Esophagus muscularis mucosa (tissue), 4 donors: Measurements from ENCODE around the gene ATAD1. TPM values are rescaled to one million over a fixed set of nuclear protein-coding genes. Genes with fewer than 3 reads are reported as not detected.

Experiments used
- DNase-seq: peaks from one replicate; pipeline ENCODE4 v3.0.0-alpha.2; 2017; ENCODE audit errors: extremely low spot score
- H3K27ac ChIP-seq, 4 donors: fragments of 200-600 bp; sonication (generic); replicated peaks in 1 of 4; 1 replicate in 3 of 4; 2 replicates in 1 of 4; pipeline ENCODE4 v1.5.1; 2016 to 2019; ENCODE audit warnings: mild to moderate bottlenecking in 1 of 4
- H3K27me3 ChIP-seq, 4 donors: fragments of 200-600 bp; sonication (generic); one replicate each; pipeline versions ENCODE4 v1.5.1 to v1.6.0; 2016 to 2019
- H3K36me3 ChIP-seq, 4 donors: fragments of 200-600 bp; sonication (generic); one replicate each; pipeline ENCODE4 v1.5.1; 2016 to 2019
- H3K4me1 ChIP-seq, 4 donors: fragments of 200-600 bp; sonication (generic); one replicate each; pipeline ENCODE4 v1.5.1; 2016 to 2019
- H3K4me3 ChIP-seq, 4 donors: fragments of 200-600 bp; sonication (generic); 1 replicate in 2 of 4; 2 replicates in 2 of 4; pipeline ENCODE4 v1.5.1; 2016 to 2019; ENCODE audit warnings: mild to moderate bottlenecking in 4 of 4, moderate library complexity in 1 of 4
- H3K9me3 ChIP-seq, 4 donors: fragments of 200-600 bp; sonication (generic); 1 replicate in 3 of 4; 2 replicates in 1 of 4; pipeline ENCODE4 v1.5.1; 2016 to 2019
- CTCF ChIP-seq, 3 experiments: fragments of 200-600 bp in 2 of 3; fragments of 450-650 bp in 1 of 3; sonication (generic) in 2 of 3; IDR thresholded peaks; one replicate each; pipeline ENCODE4 v1.5.1; 2017 to 2019; ENCODE audit warnings: antibody characterized with exemption in 3 of 3, mild to moderate bottlenecking in 2 of 3, moderate library complexity in 1 of 3
- EP300 ChIP-seq: sonication (generic); formaldehyde crosslinking; IDR thresholded peaks from one replicate; pipeline ENCODE4 v1.6.1; 2017; ENCODE audit warnings: antibody characterized with exemption
- POLR2A ChIP-seq: fragments of 450-650 bp; IDR thresholded peaks from one replicate; pipeline ENCODE4 v1.6.1; 2017; ENCODE audit warnings: antibody characterized with exemption, moderate library complexity, mild to moderate bottlenecking, low read depth
- POLR2AphosphoS5 ChIP-seq, 2 donors: sonication (generic); formaldehyde crosslinking; IDR thresholded peaks; one replicate each; pipeline ENCODE4 v1.6.1; 2017; ENCODE audit warnings: antibody characterized with exemption in 2 of 2
- WGBS: methylation state at CpG from one replicate; pipeline ENCODE4 v1.1.5; 2018; 5-methylcytosine and 5-hydroxymethylcytosine counted together
- intact Hi-C: fragments of 100-400 bp; cut with DNase I; formaldehyde crosslinking; loops from one replicate; pipeline ENCODE4 v1.15.1; 2023
- total RNA-seq, 4 donors: library from RNA; depleted of rRNA; stranded (reverse); fragments of >200 nt; gene quantifications; one replicate each; pipeline versions ENCODE4 v1.1.0 to v1.2.1, GENCODE V29; 2016

The ATAD1 gene
- total RNA-seq, 4 donors from 2014 or later: 29.1 to 41.3 (median 36.1) TPM

- Histone ChIP-seq H3K9me3 (no peaks in the 10 kb centered on the region), H3K36me3 (no peaks in the 10 kb centered on the region), H3K4me3 (no peak overlapping the region), H3K27ac (no peak overlapping the region), H3K4me1 (peaks cover 0 to 5% (median 2%) of the 10 kb centered on the region in 4 donors), H3K27me3 (no peaks in the 10 kb centered on the region)
- no peak for DNase-seq
- intact Hi-C loops: no loop called here
- TF ChIP-seq POLR2A: no peak
- WGBS: 83% methylated on average over 7 of the region's 7 CpGs
Observed at GRCh38 chr10:87846023-87846422, 28.0 kb upstream of the ATAD1 start.

- H3K4me1 ChIP-seq: peaks cover 0 to 1% (median 0%) of the 10 kb centered on the region in 4 donors
- intact Hi-C loops: no loop called here
- no peak overlapping the region for H3K4me3 ChIP-seq
- H3K9me3 ChIP-seq: no peaks in the 10 kb centered on the region
- TF ChIP-seq POLR2A (no peak), POLR2AphosphoS5 (IDR thresholded peaks at IDR 0.05) (no peak), EP300 (no peak), CTCF (IDR thresholded peaks at IDR 0.05) (no peak)
- H3K27me3 ChIP-seq: no peaks in the 10 kb centered on the region
- no peak for DNase-seq
- H3K36me3 ChIP-seq: no peaks in the 10 kb centered on the region
- WGBS: 88% methylated on average over 3 of the region's 3 CpGs
- H3K27ac ChIP-seq: no peak overlapping the region
Observed at GRCh38 chr10:87845624-87845998, 27.6 kb upstream of the ATAD1 start.

- TF ChIP-seq EP300 (no peak), CTCF (IDR thresholded peaks at IDR 0.05) (no peak), POLR2A (no peak), POLR2AphosphoS5 (IDR thresholded peaks at IDR 0.05) (no peak)
- Histone ChIP-seq H3K4me3 (no peak overlapping the region), H3K36me3 (no peaks in the 10 kb centered on the region), H3K27me3 (no peaks in the 10 kb centered on the region), H3K9me3 (no peaks in the 10 kb centered on the region), H3K27ac (no peak overlapping the region), H3K4me1 (no peaks in the 10 kb centered on the region)
- WGBS: 52% methylated on average over 1 of the region's 1 CpG
- intact Hi-C loops: no loop called here
- no peak for DNase-seq
Observed at GRCh38 chr10:87844837-87845623, 27.0 kb upstream of the ATAD1 start.

GRCh38 chr10:87843714-87844113, 25.7 kb upstream of the ATAD1 start:
- H3K4me1 ChIP-seq: no peaks in the 10 kb centered on the region
- WGBS: 99% methylated on average over 4 of the region's 4 CpGs
- intact Hi-C loops: no loop called here
- H3K27me3 ChIP-seq: no peaks in the 10 kb centered on the region
- no peak overlapping the region for H3K4me3 ChIP-seq
- H3K36me3 ChIP-seq: no peaks in the 10 kb centered on the region
- H3K9me3 ChIP-seq: no peaks in the 10 kb centered on the region
- TF ChIP-seq EP300 (no peak), POLR2A (no peak), POLR2AphosphoS5 (IDR thresholded peaks at IDR 0.05) (no peak), CTCF (IDR thresholded peaks at IDR 0.05) (no peak)
- no peak for DNase-seq
- no peak overlapping the region for H3K27ac ChIP-seq

GRCh38 chr10:87842776-87843497, 24.9 kb upstream of the ATAD1 start:
- Histone ChIP-seq H3K27me3 (no peaks in the 10 kb centered on the region), H3K27ac (no peak overlapping the region), H3K9me3 (no peaks in the 10 kb centered on the region), H3K4me3 (no peak overlapping the region), H3K36me3 (no peaks in the 10 kb centered on the region), H3K4me1 (no peaks in the 10 kb centered on the region)
- intact Hi-C loops: no loop called here
- no peak for DNase-seq
- TF ChIP-seq POLR2AphosphoS5 (IDR thresholded peaks at IDR 0.05) (no peak), CTCF (IDR thresholded peaks at IDR 0.05) (no peak), EP300 (no peak), POLR2A (no peak)
